GM19328 (cell line): ENCODE data around the gene SPATA24.
"Not testable (repeated sequence)": the region's sequence is repeated elsewhere in the genome, so short reads cannot be mapped to it uniquely, and the experiment has no call there.

ENCODE experiments used
- ATAC-seq: cut with Tn5 transposase; IDR thresholded peaks from one replicate; pipeline ENCODE4 v1.9.1; 2021; ENCODE audit warnings: mild to moderate bottlenecking, moderate library complexity; ENCODE audit not compliant: unreplicated experiment

SPATA24 gene

GRCh38 chr5:139355900-139356299 is 48.0 kb downstream of the SPATA24 start:
- not testable (repeated sequence) for ATAC-seq

- no peak for ATAC-seq
These were observed 49.7 kb downstream of the SPATA24 start for GRCh38 chr5:139354186-139354585.

- not testable (repeated sequence) for ATAC-seq
These were observed 56.0 kb downstream of the SPATA24 start for GRCh38 chr5:139347863-139348262.
